RPMI7951 (cell line): Measurements from ENCODE around the gene ZNF444. TPM values are rescaled to one million over a fixed set of nuclear protein-coding genes. Genes with fewer than 3 reads are reported as not detected.
"Not testable (repeated sequence)": the region's sequence is repeated elsewhere in the genome, so short reads cannot be mapped to it uniquely, and the experiment has no call there.

Experiments
- DNase-seq: peaks from one replicate; pipeline ENCODE4 v3.0.0-alpha.2; 2012; ENCODE audit warnings: low read depth
- total RNA-seq: library from RNA; depleted of rRNA; stranded (reverse); fragments of >200 nt; shearing (Covaris generic); gene quantifications from 2 replicates; pipeline ENCODE4 v1.2.3, GENCODE V29; 2014

The ZNF444 gene
- total RNA-seq, 1 experiment from 2014 or later, result 5.0 TPM

DNA sequence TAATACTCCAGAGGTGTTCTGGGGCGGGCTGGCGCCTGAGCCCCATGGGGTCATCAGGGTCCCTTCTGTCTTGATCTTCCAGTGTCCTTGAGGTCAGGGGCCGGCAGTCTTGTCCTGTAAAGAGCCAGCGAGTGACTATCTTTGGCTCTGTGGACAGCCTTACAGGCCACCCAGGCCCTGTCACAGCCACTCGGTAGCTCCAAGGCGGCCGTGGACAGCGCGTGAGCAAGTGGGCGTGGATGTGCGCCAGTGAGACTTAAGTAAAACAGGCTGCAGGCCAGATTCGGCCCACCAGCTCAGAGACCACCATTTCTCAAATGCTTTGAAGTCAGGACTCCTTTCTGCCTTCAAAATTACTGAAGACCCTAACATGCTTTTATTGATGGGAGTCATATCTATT is 3.7 kb downstream of the ZNF444 start:
- DNase-seq, result no peak

DNA sequence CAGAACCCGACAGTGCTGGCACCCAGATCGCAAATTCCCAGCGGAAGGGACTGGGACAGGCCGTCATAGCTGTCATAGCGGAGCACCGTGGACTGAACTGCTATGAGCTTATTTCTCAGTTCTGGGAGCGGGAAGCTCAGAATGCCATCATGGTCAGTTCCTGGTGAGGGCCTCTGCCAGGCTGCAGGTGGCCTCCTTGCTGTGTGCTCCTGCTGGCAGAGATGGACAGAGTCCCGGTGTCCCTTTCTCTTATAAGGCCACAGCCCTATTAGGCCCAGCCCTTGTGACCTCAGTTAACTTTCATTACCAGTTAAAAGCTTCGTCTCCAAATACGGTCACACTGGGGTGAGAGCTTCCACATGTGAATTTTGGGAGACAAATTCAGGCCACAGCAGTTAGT is 4.6 kb downstream of the ZNF444 start:
- DNase-seq, result no peak

DNA sequence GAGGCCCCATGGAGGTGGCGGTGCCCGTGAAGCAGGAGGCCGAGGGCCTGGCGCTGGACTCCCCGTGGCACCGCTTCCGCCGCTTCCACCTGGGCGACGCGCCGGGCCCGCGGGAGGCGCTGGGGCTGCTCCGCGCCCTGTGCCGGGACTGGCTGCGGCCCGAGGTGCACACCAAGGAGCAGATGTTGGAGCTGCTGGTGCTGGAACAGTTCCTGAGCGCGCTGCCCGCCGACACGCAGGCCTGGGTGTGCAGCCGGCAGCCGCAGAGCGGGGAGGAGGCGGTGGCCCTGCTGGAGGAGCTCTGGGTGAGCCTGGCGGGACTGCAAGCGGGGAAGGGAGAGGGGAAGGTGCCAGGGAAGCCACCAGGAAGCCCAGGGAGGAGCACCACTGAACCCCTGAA is 5.8 kb downstream of the ZNF444 start:
- no peak for DNase-seq

DNA sequence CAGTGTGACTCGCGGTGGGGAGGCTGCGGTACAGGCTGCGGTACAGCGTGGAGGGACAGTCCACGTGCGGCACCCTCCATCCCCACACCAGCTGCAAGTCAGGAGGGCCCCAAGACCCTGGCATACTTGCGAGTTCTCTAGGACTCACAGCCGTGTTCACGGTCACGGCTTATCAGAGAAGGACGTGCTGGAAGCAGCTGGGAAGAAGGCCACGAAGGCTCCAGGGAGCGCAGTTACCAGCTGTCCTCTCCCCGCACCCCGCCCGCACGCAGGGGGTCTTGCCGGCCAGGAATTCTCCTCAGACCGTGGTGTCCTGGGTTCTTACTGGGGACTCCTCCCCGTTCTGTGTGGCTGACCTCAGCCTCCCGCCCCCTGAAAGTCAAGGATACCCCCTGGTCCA is 6.2 kb downstream of the ZNF444 start:
- DNase-seq, result no peak

DNA sequence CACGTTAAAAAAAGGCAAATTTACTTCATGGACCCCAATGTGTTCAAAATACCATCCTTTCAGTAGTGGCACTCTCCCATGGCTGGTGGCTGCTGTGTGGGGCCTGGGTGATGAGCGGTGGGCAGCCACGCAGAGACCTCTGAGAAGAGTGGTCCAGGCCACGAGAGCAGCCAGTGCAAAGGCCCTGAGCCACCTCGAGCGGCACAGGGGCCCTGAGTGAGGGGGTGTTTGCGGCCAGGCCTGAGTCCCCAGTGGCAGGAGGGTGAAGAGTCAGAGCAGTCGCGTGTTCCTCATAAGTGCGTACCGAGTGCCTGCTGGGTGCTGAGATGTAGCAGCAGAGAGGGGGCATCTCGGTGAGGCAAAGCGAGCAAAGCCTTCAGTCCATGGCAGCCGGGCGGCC is 7.0 kb downstream of the ZNF444 start:
- no peak for DNase-seq

DNA sequence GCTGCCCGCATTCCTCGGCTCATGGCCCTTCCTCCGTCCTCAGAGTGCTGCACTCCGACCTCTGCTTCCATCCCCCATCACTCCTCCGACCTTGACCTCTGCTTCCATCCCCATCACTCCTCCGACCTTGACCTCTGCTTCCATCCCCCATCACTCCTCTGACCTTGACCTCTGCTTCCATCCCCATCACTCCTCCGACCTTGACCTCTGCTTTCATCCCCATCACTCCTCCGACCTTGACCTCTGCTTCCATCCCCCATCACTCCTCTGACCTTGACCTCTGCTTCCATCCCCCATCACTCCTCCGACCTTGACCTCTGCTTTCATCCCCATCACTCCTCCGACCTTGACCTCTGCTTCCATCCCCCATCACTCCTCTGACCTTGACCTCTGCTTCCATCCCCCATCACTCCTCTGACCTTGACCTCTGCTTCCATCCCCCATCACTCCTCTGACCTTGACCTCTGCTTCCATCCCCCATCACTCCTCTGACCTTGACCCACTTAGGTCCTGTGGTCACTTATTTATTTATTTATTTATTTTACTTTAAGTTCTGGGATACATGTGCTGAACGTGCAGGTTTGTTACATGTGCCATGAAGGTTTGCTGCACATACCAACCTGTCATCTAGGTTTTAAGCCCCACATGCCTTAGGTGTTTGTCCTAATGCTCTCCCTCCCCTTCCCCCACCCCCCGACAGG is 8.0 kb downstream of the ZNF444 start:
- DNase-seq, result not testable (repeated sequence)

DNA sequence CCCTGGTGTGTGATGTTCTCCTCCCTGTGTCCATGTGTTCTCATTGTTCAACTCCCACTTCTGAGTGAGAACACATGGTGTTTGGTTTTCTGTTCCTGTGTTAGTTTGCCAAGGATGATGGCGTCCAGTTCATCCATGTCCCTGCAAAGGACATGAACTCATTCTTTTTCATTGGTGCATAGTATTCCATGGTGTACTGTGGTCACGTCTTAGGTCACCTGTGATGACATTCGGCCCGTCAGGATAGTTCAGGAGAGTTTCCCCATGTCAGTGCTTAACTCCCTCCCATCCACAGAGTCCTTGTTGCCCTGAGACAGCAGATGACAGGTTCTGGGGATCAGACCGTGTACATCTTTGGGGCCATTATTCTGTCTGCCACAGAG is 8.6 kb downstream of the ZNF444 start:
- DNase-seq, result no peak

DNA sequence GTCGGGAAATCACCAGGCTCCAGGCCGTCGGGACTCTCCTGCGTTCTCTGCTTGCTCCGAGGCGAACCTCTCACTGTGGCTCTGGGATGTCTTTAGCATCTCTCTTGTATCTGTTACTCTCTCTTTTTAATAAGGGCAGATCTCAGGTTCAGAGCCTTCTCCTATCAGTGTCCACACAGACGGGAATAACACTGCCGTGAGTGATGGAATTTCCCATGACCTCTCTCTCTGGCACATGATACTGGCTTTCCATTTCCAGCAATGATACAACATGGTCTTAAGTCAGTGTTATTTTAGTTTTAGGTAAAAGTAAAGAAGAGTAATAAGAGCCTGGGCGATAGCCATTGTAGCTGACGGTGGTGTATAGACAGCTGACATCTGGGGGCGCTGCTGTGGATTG is 9.3 kb downstream of the ZNF444 start:
- no peak for DNase-seq

DNA sequence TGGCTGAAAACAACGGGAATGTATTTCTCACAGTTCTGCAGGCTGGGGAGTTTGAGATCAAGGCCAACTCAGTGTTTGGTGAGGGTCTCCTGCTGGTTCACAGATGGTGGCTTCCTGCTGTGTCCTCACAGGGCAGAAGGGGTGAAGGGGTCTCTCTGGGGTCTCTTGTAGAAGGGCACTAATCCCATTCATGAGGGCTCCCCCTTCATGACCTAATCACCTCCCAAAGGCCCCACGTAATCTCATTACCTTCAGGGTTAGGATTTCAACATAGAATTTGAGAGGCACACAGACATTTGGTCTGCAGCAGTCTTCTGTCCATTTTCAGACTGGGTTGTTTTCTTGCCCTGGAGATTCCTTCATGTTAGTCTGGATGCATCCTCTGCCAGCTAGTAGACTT is 11.6 kb downstream of the ZNF444 start:
- no peak for DNase-seq

DNA sequence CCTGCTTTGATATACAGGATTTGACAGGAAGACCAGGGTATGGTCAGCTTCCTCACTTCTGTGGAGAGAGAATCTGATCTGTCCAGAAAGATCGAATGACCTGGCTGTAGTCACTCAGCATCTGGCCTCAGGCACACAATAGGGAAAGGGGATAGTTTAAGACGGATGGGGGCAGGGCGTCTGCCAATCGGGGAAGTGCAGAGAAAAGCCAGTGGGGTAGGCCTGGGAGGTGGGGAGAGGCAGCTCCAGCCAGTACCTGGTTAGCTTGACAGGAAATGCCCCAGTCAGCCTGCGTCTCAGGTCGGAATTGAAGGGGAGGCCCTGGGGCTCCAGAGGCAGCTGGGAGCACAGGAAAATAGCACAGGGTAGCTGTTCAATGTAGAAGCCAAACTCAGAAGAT is 12.4 kb downstream of the ZNF444 start:
- no peak for DNase-seq

DNA sequence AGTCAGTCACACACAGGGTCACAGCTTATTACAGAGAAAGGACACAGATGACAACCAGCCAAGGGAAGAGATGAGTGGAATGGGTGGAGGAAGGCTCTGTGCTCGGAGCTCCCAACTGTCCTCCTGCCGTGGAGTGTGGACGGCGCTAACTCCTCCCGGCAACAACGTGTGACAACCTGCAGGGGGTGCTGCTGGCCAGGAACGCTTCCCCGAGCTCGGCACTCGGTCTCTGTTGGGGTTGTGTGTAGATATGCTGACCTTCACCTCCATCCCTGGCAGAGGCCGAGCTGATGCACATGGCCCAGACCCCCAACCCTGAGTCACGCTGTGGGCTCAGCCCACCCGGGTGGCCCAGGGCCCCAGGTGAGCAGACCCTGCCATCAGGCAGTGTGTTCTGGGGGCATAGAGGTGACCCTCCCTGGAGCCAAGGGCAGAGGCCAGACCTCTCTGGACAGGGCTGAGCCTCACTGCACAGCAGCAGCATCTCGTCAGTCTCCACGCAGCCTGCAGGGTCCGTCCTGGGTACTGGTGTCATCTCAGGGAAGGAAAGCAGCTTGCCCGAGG is 14.1 kb downstream of the ZNF444 start:
- DNase-seq, result no peak

DNA sequence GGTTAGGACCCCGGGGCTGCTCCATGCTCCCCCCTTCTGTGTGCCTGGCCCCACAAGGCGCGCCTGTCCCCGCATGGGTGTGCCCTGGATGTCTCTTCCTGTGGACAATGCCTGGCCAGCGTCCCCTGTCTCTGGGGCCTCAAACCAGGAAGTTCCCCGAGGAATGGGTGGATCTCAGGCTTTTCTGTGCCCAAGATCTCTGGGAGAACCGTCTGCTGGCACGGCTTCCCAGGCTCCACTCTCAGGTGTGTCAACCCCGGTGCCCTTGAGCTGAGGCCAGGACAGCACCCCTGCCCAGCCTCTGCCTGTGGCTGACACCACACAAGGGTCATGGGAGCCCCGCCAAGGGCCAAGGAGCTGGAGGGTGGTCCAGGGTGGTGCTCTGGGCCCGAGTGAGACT is 15.7 kb downstream of the ZNF444 start:
- no peak for DNase-seq

DNA sequence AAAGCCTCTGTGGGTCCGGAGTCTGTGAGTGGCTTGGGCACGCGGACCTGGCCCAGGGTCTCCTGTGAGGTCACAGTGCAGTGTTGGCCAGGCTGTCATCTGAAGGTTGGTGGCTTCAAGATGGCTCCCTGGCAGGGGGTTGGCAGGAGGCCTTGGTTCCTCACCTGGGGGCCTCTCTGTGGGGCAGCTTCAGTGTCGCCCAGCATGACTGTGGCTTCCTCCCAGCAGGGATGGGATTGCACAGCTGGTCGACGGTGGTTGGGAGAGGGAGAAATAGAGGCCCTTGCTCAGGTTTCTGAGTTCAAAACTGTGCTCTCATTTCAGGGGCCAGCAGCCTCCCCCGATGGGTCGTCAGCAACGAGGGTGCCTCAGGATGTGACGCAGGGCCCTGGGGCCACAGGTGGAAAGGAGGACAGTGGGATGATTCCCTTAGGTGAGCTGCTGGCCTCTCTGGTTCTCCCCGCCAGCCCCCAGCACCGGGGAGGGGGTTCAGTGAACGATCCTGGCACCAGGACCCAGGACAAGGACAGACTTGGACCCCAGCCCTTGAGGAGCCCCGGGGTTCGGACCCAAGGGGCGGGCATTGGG is 17.2 kb downstream of the ZNF444 start:
- DNase-seq, result no peak

DNA sequence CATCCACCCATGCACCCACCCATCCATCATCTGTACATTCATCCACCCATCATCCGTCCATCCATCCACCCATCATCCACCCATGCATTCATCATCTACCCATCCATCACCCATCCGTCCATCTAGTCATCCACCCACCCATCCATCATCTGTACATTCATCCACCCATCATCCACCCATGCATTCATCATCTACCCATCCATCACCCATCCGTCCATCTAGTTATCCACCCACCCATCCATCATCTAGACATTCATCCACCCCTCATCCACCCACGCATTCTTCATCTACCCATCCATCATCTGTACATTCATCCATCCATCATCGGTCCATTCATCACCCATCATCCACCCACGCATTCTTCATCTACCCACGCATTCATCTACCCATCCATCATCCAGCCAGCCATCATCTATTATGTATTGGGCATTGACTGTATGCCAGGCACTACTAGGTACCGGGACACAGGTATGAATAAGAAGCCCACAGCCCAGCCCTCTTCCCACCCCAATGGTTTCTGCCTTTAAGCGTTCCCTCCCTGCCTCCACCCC is 18.0 kb downstream of the ZNF444 start:
- no peak for DNase-seq

DNA sequence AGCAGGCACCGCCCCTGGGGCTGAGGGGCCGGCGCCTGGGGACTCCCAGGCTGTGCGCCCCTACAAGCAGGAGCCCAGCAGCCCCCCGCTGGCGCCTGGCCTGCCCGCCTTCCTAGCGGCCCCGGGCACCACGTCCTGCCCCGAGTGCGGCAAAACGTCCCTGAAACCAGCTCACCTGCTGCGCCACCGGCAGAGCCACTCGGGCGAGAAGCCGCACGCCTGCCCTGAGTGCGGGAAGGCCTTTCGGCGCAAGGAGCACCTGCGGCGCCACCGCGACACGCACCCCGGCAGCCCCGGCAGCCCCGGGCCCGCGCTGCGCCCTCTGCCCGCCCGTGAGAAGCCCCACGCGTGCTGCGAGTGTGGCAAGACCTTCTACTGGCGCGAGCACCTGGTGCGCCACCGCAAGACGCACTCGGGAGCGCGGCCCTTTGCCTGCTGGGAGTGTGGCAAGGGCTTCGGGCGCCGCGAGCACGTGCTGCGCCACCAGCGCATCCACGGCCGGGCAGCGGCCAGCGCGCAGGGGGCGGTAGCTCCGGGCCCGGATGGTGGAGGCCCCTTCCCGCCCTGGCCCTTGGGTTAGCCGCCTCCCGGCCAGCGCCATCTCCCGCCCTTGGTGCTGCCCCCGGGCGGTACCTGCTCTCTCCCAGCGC is 18.7 kb downstream of the ZNF444 start:
- no peak for DNase-seq

DNA sequence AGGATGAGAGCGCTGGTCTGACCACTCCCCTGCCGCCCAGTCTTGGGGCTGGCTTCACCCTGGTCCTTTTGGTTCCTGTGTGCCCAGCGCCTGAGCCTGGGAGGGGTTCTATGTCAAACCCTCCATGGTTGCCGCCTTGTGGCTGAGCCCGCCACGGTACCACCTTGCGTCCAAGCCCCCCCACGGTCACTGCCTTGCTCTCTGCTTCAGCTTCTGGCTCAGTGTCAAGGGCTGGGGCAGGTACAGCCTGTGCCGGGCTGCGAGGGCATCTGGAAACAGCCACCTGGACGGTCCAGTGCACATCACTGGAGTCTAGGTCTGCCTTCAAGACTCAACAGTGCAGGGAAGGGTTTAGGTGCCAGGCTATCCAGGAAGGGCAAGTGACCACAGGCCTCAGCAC is 20.4 kb downstream of the ZNF444 start:
- no peak for DNase-seq

DNA sequence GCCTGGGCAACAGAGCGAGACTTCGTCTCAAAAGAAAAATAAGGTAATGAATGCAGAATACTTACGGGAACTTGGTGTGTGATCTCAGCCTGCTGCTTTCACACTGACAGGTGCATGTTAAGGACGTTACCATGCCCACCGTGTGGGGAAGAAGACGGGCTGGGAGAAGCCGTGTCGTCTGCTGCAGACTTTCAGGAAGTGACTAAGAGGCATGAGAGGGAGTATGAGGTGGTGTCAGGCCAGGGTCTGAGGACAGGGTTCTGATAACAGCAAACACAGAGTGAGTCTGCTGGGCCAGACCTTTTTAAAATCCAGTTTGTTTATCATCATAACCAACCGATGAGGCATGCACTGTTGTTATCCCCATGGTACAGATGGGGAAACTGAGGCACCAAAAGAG is 21.2 kb downstream of the ZNF444 start:
- peak; percentile 15 for DNase-seq

DNA sequence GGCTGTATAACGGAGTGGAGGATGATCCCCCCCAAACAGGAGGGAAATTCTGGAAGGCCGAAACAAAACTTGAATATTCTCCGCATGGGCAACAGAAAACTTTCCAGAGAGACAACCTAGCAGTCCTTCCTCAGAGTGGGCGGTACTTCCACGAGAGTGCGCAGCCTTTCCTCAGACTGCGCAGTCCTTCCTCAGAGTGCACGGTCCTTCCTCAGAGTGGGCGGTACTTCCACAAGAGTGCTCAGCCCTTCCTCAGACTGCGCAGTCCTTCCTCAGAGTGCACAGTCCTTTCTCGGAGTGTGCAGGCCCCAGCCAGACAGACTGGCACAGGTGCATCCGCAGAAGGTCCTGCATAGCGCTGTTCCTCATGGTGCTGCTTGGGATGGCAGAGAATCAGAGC is 22.0 kb downstream of the ZNF444 start:
- no peak for DNase-seq

DNA sequence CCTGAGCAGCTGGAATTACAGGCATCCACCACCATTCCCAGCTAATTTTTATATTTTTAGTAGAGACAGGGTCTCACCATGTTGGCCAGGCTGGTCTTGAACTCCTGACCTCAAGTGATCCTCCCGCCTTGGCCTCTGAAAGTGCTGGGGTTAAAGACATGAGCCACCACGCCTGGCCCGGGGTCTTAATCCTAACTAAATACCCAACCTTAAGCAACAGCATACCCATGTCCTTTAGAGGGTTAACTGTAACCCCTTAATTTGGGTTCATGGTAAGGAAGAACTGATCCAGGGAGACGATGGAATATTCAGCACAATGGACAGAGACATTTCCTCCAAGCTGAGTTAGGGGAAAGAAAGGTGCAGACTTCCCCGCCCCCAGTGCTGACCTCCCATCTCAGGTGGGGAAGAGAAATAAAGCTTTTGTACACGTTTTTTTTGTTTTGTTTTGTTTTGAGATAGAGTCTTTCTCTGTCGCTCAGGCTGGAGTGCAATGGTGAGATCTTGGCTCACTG is 26.0 kb downstream of the ZNF444 start:
- peak; percentile 21 for DNase-seq

DNA sequence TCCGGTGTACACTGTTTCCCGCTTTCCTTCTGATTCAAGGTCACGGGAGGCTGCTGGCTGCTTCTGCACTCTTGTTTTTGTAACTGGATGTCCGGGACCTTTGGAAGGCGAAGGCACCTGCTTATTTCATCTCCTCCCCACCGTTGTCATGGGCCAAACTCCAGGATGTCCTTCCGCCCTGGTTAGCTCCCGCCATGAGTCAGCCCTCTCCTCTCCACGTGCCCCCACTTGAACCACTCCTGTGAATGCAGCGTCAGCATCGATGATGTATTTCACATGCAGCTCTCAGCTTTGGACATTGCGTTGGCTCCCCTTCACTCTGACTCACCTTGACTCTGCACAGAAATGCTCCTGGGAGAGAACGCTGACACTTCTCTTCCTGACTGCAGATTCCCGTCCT is 29.2 kb downstream of the ZNF444 start:
- DNase-seq, result peak; percentile 73

DNA sequence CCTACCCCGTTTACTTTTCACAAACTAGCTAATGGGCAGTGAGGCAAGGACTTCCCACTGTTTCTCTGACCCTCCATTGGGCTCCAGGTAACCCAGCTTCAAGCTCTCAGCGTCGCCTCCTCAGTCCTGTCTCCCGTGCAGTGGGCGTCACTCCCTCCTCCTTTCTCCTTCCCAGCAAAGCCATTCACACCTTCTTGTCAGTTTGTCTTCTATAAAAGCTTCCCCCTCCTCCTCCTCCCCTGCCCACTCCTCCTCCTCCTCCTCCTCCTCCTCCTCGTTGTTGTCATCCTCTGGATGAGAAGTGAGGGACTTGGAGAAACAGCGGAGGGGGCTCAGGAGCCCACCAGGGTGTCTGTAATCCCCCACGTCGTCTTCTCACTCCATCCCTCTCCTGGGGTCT is 33.0 kb downstream of the ZNF444 start:
- DNase-seq, result no peak

DNA sequence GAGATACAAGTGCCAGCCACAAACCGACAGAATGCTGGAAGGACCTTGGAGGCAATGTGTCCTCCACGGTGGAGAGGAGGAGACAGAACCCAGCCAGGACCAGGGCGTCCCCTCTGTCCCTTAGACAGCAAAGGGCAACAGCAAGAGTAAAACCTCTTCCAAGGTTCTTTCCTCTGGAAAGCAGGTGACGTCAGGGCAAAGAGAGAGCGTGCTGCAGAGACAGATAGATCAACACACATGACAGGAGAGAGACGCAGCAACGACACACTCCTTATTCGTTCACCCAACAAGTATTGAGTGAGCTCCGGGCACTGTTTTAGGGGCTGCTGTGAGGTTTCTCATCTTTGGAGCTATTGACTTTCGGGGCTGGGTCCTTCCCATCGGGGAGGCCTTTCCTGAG is 33.5 kb downstream of the ZNF444 start:
- DNase-seq, result no peak

DNA sequence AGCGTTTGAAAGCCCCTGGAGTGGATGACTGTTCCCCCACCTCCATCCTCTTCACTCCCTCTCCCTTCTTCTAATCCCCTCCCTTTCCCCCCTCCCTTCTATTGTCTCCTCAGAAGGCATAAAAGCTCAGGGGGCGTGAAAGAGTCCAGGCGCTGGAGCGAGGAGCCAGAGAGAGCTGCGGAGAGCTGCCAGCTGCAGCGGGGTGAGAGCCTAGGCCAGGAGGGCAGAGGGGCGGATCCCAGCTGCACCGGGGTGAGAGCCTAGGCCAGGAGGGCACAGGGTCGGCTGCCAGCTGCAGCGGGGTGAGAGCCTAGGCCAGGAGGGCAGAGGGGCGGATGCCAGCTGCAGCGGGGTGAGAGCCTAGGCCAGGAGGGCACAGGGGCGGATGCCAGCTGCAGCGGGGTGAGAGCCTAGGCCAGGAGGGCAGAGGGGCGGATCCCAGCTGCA is 34.8 kb downstream of the ZNF444 start, which contains the start of gene GALP:
Gene GALP, plus strand, starts transcription at position 148 of the 447 bp plus-strand sequence. CDS start 1,101 bp downstream, outside the sequence.
- DNase-seq, result not testable (repeated sequence)
